IMR-90 (cell line): ENCODE data around the gene DAGLA. TPM values are rescaled to one million over a fixed set of nuclear protein-coding genes. Genes with fewer than 3 reads are reported as not detected.

Experiments used
- ATAC-seq: fragments of 200-7000 bp; cut with Tn5 transposase; 2 replicates; pipeline ENCODE4 v1.9.1; 2020; ENCODE audit warnings: low read depth, mild to moderate bottlenecking, moderate library complexity
- BruUV-seq: library from RNA; stranded (reverse); fragments of 400-500 nt; replicated peaks from 2 replicates; lab custom pipeline; 2021; lab: Mats Ljungman, UMichigan
- CTCF ChIA-PET: fragments of 300-600 bp; formaldehyde crosslinking; extraction: SDS; loops from one replicate; lab custom pipeline; 2021; ENCODE audit warnings: antibody characterized with exemption; lab: Yijun Ruan, JAX
- POLR2A ChIA-PET: fragments of 300-600 bp; sonication (Branson Sonifier 250); formaldehyde crosslinking; loops from one replicate; lab custom pipeline; 2022; ENCODE audit warnings: antibody characterized with exemption; ENCODE audit not compliant: unreplicated experiment; lab: Charles Lee
- DNase-seq: peaks from one replicate; pipeline ENCODE4 v3.0.0; 2013
- H2AFZ ChIP-seq: replicated peaks from 2 replicates; pipeline ENCODE3; 2013; ENCODE audit warnings: low read length, mild to moderate bottlenecking; ENCODE audit not compliant: poor library complexity
- H2AK5ac ChIP-seq: 2 replicates; pipeline ENCODE4 v1.6.1; 2013; ENCODE audit warnings: low read depth, low read length, inconsistent platforms
- H2AK9ac ChIP-seq: replicated peaks from 2 replicates; pipeline ENCODE3; 2013; ENCODE audit warnings: mild to moderate bottlenecking, low read depth, low read length, moderate library complexity; ENCODE audit not compliant: poor library complexity
- H2BK120ac ChIP-seq: 2 replicates; pipeline ENCODE4 v1.6.1; 2013; ENCODE audit warnings: low read depth, low read length, inconsistent platforms
- H2BK15ac ChIP-seq: 3 replicates; pipeline ENCODE4 v1.6.1; 2013; ENCODE audit warnings: low read depth, low read length, inconsistent platforms
- H2BK20ac ChIP-seq: 2 replicates; pipeline ENCODE4 v1.6.1; 2013; ENCODE audit warnings: low read depth, mild to moderate bottlenecking, inconsistent platforms, low read length, moderate library complexity
- H2BK5ac ChIP-seq: 2 replicates; pipeline ENCODE4 v1.6.1; 2013; ENCODE audit warnings: mild to moderate bottlenecking, low read depth, low read length, inconsistent platforms; ENCODE audit not compliant: poor library complexity, severe bottlenecking
- H3K14ac ChIP-seq: replicated peaks from 2 replicates; pipeline ENCODE4 v1.6.1; 2013; ENCODE audit warnings: low read depth, low read length, inconsistent platforms
- H3K18ac ChIP-seq: 2 replicates; pipeline ENCODE4 v1.6.1; 2013; ENCODE audit warnings: low read depth, low read length, control low read depth
- H3K23ac ChIP-seq: 2 replicates; pipeline ENCODE4 v1.6.1; 2013; ENCODE audit warnings: low read depth, low read length, inconsistent platforms
- H3K27ac ChIP-seq: 2 replicates; pipeline ENCODE4 v1.5.1; 2013; ENCODE audit warnings: mild to moderate bottlenecking, control low read depth, low read length; ENCODE audit not compliant: insufficient read depth
- H3K27me3 ChIP-seq: 2 replicates; pipeline ENCODE4 v1.6.1; 2013; ENCODE audit warnings: low read length; ENCODE audit not compliant: control insufficient read depth, insufficient read depth
- H3K36me3 ChIP-seq: 2 replicates; pipeline ENCODE4 v1.6.1; 2013; ENCODE audit warnings: low read length, mixed read lengths; ENCODE audit not compliant: control insufficient read depth, insufficient read depth
- H3K4ac ChIP-seq: 2 replicates; pipeline ENCODE4 v1.6.1; 2013; ENCODE audit warnings: low read depth, low read length, inconsistent platforms
- H3K4me1 ChIP-seq: 2 replicates; pipeline ENCODE4 v1.6.1; 2013; ENCODE audit warnings: low read length, mixed read lengths; ENCODE audit not compliant: control insufficient read depth, insufficient read depth
- H3K4me2 ChIP-seq: 2 replicates; pipeline ENCODE4 v1.6.1; 2013; ENCODE audit warnings: low read depth, mild to moderate bottlenecking, control low read depth, low read length, moderate library complexity
- H3K4me3 ChIP-seq: 2 replicates; pipeline ENCODE4 v1.5.1; 2013; ENCODE audit warnings: low read depth, mild to moderate bottlenecking, control low read depth, low read length, moderate library complexity; ENCODE audit not compliant: insufficient read depth
- H3K56ac ChIP-seq: 2 replicates; pipeline ENCODE4 v1.6.1; 2013; ENCODE audit warnings: low read length, inconsistent platforms; ENCODE audit not compliant: insufficient read depth; ENCODE audit errors: extremely low read depth
- H3K79me1 ChIP-seq, 2 experiments: 2 replicates each; pipeline ENCODE4 v1.6.1; 2013; ENCODE audit warnings: low read length in 2 of 2, inconsistent platforms in 1 of 2, low read depth in 1 of 2
- H3K9ac ChIP-seq: 2 replicates; pipeline ENCODE4 v1.6.1; 2013; ENCODE audit warnings: low read depth, low read length, control low read depth
- H3K9me1 ChIP-seq: 2 replicates; pipeline ENCODE4 v1.6.1; 2013; ENCODE audit warnings: low read length, inconsistent platforms; ENCODE audit not compliant: insufficient read depth
- H3K9me3 ChIP-seq: 2 replicates; pipeline ENCODE4 v1.6.1; 2013; ENCODE audit warnings: low read length; ENCODE audit not compliant: control insufficient read depth, insufficient read depth
- H4K20me1 ChIP-seq: 2 replicates; pipeline ENCODE4 v1.6.1; 2013; ENCODE audit warnings: low read length, inconsistent platforms; ENCODE audit not compliant: insufficient read depth
- H4K5ac ChIP-seq: 2 replicates; pipeline ENCODE4 v1.6.1; 2013; ENCODE audit warnings: mild to moderate bottlenecking, low read depth, low read length, control low read depth
- H4K8ac ChIP-seq, 2 experiments: 2 replicates each; pipeline ENCODE4 v1.6.1; 2013; ENCODE audit warnings: low read depth in 2 of 2, low read length in 2 of 2, control low read depth in 1 of 2, inconsistent platforms in 1 of 2
- H4K91ac ChIP-seq: 2 replicates; pipeline ENCODE4 v1.6.1; 2013; ENCODE audit warnings: low read depth, low read length, inconsistent platforms; ENCODE audit not compliant: insufficient read depth
- BHLHE40 ChIP-seq: fragments of 150-350 bp; IDR thresholded peaks from 2 replicates; pipeline ENCODE4 v1.6.1; 2016; ENCODE audit warnings: mild to moderate bottlenecking, low read depth, low read length
- NFE2L2 ChIP-seq: fragments of 150-350 bp; IDR thresholded peaks from 2 replicates; pipeline ENCODE4 v1.6.1; 2016; ENCODE audit warnings: low read depth, mild to moderate bottlenecking, low read length
- RCOR1 ChIP-seq: IDR thresholded peaks from 2 replicates; pipeline ENCODE4 v1.6.1; 2012; ENCODE audit warnings: mild to moderate bottlenecking, low read length, improper control_type of control experiment; ENCODE audit not compliant: insufficient replicate concordance
- SMC3 ChIP-seq: fragments of 150-350 bp; IDR thresholded peaks from 2 replicates; pipeline ENCODE4 v1.6.1; 2016; ENCODE audit warnings: low read depth, mild to moderate bottlenecking, antibody characterized with exemption, low read length, moderate library complexity
- WGBS, 2 experiments: methylation state at CpG; one replicate each; pipeline versions ENCODE4 v1.1.5 to v1.1.7; 2013; ENCODE audit warnings: missing lambda C conversion rate in 2 of 2; ENCODE audit not compliant: insufficient read length in 1 of 2; ENCODE audit errors: extremely low coverage in 2 of 2; 5-methylcytosine and 5-hydroxymethylcytosine counted together
- dilution Hi-C: fragments of 300-500 bp; cut with HindIII; formaldehyde crosslinking; loops from one replicate; pipeline ENCODE4 v1.14.3; 2018; ENCODE audit warnings: low sequenced_read_pairs; ENCODE audit not compliant: unreplicated experiment
- in situ Hi-C: fragments of 300-500 bp; cut with MboI; formaldehyde crosslinking; loops from 3 replicates; pipeline ENCODE4 v1.14.3; 2019; ENCODE audit warnings: low sequenced_read_pairs, inconsistent platforms, mixed read lengths
- intact Hi-C: fragments of 100-400 bp; cut with micrococcal nuclease; formaldehyde crosslinking; loops from 2 replicates; pipeline ENCODE4 v1.10.0; 2022
- polyA plus RNA-seq, 3 experiments: library from polyadenylated mRNA; depleted of rRNA; stranded (reverse); fragments of >200 nt; gene quantifications; 2 replicates each; pipeline ENCODE4 v1.2.3, GENCODE V29; 2012; ENCODE audit warnings: low replicate concordance in 1 of 3
- total RNA-seq: library from RNA; depleted of rRNA; stranded (reverse); fragments of >200 nt; gene quantifications from 2 replicates; pipeline ENCODE4 v1.2.3, GENCODE V29; 2012
- TF ChIP-seq, protein P1 (sequence below): fragments of 150-350 bp; IDR thresholded peaks from 2 replicates; pipeline ENCODE4 v1.6.1; 2017; ENCODE audit warnings: mild to moderate bottlenecking, antibody characterized with exemption, low read length, low read depth

The DAGLA gene
- total and polyA plus RNA-seq, 2 of the 4 experiments (the other 2 are of a cell fraction): 0.90 to 3.8 TPM

- Histone ChIP-seq H3K4me2 (no peak overlapping the region), H2BK20ac (no peak overlapping the region), H4K8ac (no peak overlapping the region), H3K18ac (no peak overlapping the region), H3K4me1 (no peaks in the 10 kb centered on the region), H3K9me1 (no peaks in the 10 kb centered on the region), H3K4me3 (no peak overlapping the region), H3K36me3 (peaks cover 5% of the 10 kb centered on the region; the same call in 1 of the 2 replicates), H3K27ac (no peak overlapping the region), H3K79me1 (no peaks in the 10 kb centered on the region), H2BK15ac (no peak overlapping the region), H2AFZ (no peak overlapping the region), H3K9me3 (no peaks in the 10 kb centered on the region), H2BK120ac (no peak overlapping the region), H3K4ac (no peak overlapping the region), H3K27me3 (no peaks in the 10 kb centered on the region), H2AK5ac (no peak overlapping the region), H4K5ac (no peak overlapping the region), H3K23ac (no peak overlapping the region), H2BK5ac (no peak overlapping the region), H2AK9ac (peak overlapping the region; percentile 74), H4K91ac (no peak overlapping the region), H3K14ac (no peak overlapping the region), H3K56ac (no peak overlapping the region), H3K9ac (no peak overlapping the region), H4K20me1 (no peaks in the 10 kb centered on the region)
- no peak for DNase-seq
- no peak for ATAC-seq
- CTCF ChIA-PET: no interaction called here
- POLR2A ChIA-PET: no interaction called here
- intact Hi-C loops (no loop called here), dilution Hi-C loops (no loop called here), in situ Hi-C loops (no loop called here)
- BruUV-seq: no TSS peak
- TF ChIP-seq NFE2L2 (no peak), SMC3 (no peak), BHLHE40 (no peak), RCOR1 (no peak)
- TF ChIP-seq, protein P1, sequence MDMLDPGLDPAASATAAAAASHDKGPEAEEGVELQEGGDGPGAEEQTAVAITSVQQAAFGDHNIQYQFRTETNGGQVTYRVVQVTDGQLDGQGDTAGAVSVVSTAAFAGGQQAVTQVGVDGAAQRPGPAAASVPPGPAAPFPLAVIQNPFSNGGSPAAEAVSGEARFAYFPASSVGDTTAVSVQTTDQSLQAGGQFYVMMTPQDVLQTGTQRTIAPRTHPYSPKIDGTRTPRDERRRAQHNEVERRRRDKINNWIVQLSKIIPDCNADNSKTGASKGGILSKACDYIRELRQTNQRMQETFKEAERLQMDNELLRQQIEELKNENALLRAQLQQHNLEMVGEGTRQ: no peak
- 93% methylated on average over 4 of the region's 7 CpGs; no CpG with 5 or more reads in 1 of the 2 experiments for WGBS, 2 experiments
Observed at GRCh38 chr11:61742391-61742790, 62.2 kb downstream of the DAGLA start.
